DOHH2 (cell line): ENCODE measurements around the gene CRYBG2.

Source experiments
- CTCF ChIP-seq: fragments of 200-600 bp; sonication (generic); IDR thresholded peaks from one replicate; pipeline ENCODE4 v1.5.1; 2014; ENCODE audit warnings: antibody characterized with exemption, mild to moderate bottlenecking, low read depth, low read length; ENCODE audit not compliant: poor library complexity, severe bottlenecking
- EZH2phosphoT487 ChIP-seq: fragments of 200-600 bp; sonication (generic); IDR thresholded peaks from 2 replicates; pipeline ENCODE4 v1.6.1; 2017; ENCODE audit warnings: borderline replicate concordance, mild to moderate bottlenecking, antibody characterized with exemption, low read length, moderate library complexity, mixed read lengths

- TF ChIP-seq CTCF (no peak), EZH2phosphoT487 (no peak)
Measured at GRCh38 chr1:26280333-26281042, 73.4 kb downstream of the CRYBG2 start.
